Epithelial cell of esophagus (primary cell): ENCODE measurements around the gene ERC2.

Experiments used
- DNase-seq: peaks from one replicate; pipeline ENCODE4 v3.0.0; 2010; ENCODE audit warnings: low read depth
- H3K4me3 ChIP-seq: 2 replicates; pipeline ENCODE4 v1.5.1; 2011; ENCODE audit warnings: mild to moderate bottlenecking, low read length, control low read depth
- TF ChIP-seq, protein P1 (sequence below): IDR thresholded peaks from 2 replicates; pipeline ENCODE4 v1.5.1; 2011; ENCODE audit warnings: low read depth, mild to moderate bottlenecking, low read length, control low read depth, inconsistent platforms; ENCODE audit not compliant: insufficient read depth; ENCODE audit errors: missing control alignments

Gene ERC2

DNA sequence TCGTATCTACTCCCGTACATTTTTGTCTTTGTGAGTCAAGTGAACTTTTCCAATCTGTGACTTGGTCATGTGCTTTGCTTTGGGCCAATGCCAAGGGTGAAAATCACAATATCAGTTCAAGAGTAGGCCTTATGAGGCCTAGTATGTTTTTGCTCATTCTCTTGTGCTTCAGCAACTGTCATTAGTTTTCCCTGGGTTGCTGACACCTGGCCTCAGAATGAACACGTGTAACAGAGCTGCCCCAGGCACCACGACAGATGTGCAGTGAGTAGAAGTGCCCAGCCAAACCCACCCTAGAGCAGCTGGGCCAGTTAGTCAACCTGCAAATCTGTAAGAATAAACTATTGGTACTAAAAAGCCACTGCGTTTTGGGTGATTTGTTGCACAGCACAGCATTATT lies 520.9 kb downstream of the ERC2 start:
- DNase-seq: no peak
- TF ChIP-seq, protein P1, sequence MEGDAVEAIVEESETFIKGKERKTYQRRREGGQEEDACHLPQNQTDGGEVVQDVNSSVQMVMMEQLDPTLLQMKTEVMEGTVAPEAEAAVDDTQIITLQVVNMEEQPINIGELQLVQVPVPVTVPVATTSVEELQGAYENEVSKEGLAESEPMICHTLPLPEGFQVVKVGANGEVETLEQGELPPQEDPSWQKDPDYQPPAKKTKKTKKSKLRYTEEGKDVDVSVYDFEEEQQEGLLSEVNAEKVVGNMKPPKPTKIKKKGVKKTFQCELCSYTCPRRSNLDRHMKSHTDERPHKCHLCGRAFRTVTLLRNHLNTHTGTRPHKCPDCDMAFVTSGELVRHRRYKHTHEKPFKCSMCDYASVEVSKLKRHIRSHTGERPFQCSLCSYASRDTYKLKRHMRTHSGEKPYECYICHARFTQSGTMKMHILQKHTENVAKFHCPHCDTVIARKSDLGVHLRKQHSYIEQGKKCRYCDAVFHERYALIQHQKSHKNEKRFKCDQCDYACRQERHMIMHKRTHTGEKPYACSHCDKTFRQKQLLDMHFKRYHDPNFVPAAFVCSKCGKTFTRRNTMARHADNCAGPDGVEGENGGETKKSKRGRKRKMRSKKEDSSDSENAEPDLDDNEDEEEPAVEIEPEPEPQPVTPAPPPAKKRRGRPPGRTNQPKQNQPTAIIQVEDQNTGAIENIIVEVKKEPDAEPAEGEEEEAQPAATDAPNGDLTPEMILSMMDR: no peak
- no peak overlapping the region for H3K4me3 ChIP-seq

DNA sequence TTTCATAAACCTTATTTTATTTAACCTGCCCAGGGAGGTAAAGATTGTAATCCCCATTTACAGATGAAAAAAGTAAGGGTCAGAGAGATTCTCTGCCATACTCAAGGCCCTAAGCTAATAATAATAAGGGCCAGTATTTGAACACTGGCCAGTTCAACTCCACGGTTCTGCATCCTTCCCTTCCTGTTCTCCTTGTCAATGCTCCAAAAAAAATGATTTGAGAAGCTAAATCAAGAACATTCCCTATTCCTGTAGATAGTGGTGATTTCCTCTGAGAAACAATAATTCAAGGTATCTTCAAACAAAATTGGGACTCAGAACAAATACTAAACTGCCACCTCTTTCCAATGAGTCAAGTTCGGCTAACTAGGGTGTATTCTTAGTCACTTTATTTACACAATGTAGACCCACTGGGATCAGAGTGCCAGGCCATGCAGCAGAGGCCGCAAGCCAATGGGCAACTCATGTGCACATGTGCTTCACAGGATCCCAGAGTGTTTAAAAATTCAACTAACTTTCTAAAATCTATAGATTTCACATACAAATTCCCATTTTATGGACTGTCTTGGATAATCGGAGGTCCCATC lies 521.6 kb downstream of the ERC2 start:
- TF ChIP-seq, protein P1: no peak
- no peak for DNase-seq
- H3K4me3 ChIP-seq: no peak overlapping the region

DNA sequence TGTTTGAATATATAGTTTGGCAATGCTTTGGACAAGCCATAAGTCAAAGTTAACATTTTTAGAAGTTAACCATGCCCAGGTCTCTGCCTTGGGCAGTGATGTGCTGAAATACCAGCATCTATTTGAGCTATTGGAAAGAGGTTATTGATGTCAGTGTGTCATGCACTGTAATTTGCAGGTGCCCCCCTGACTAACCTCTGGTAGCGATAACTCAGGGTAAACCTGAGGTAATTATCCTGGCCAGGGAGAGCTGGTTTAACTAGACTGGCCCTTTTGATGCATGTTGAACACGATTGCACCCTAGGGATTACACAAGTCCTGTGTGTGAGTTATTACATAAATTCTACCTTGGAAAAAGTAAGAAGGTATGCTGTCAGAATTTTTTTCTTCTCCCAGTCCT lies 525.4 kb downstream of the ERC2 start:
- DNase-seq: no peak
- TF ChIP-seq, protein P1: no peak
- no peak overlapping the region for H3K4me3 ChIP-seq

- DNase-seq: no peak
- H3K4me3 ChIP-seq: no peak overlapping the region
- TF ChIP-seq, protein P1: no peak
Observed at GRCh38 chr3:55939287-55939686, 529.0 kb downstream of the ERC2 start.

DNA sequence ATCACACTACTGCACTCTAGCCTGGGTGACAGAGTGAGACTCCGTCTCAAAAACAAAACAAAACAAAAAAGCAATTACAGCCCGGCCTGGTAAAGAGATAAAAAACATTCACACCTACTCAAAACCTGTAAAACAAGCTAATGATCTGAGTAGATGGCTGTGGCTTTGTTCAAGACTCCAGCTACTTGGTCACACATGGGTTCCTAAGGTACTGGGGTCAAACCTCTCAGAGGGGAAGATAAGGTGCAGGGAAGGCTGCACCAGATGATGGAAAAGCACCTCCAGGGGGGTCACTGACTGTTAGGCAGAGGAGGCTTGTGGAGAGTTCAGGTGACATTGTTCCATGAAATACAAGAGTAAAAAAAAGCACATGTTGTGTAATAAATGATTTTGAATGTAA lies 531.0 kb downstream of the ERC2 start:
- TF ChIP-seq, protein P1: no peak
- no peak for DNase-seq
- H3K4me3 ChIP-seq: no peak overlapping the region

DNA sequence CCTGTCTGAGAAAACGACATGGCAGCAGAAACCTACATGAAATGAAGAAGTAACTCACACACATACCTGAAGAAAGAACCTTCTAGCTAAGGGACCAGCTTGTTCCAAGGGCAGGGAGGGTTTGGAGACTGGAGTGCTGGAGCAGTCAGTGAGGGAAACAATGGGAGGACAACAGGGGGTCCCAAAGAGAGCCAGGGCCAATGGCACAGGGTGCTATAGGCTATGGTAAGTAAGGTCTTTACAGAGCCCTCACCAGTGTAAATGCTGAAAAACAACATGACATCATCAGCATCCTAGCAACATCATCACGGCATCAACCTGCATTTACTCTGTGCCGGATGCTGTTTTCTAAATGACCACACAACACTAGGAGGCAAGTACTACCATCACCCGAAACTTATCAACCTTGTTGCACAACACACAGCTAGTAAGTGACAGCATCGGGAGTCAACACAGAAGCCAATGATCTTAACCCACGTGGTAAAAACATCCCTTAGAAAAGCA lies 531.7 kb downstream of the ERC2 start:
- no peak for DNase-seq
- H3K4me3 ChIP-seq: no peak overlapping the region
- TF ChIP-seq, protein P1: no peak

- TF ChIP-seq, protein P1: no peak
- H3K4me3 ChIP-seq: no peak overlapping the region
- no peak for DNase-seq
Observed at GRCh38 chr3:55935241-55935640, 533.0 kb downstream of the ERC2 start.
